SK-N-SH treated with all-trans-retinoic acid at 6 μM for 48 hours (cell line): Measurements from ENCODE around the gene RNU7-1.

Source experiments
- BACH2 ChIP-seq: fragments of 250-450 bp; sonication (Bioruptor Pico); IDR thresholded peaks from 2 replicates; pipeline ENCODE4 v1.9.0; 2021; ENCODE audit warnings: mild to moderate bottlenecking, borderline replicate concordance
- GLIS3 ChIP-seq: fragments of 250-450 bp; sonication (Bioruptor Pico); IDR thresholded peaks from 2 replicates; pipeline ENCODE4 v1.5.0; 2020; ENCODE audit warnings: mild to moderate bottlenecking, moderate library complexity
- TSHZ2 ChIP-seq: fragments of 250-450 bp; sonication (Bioruptor Pico); IDR thresholded peaks from 2 replicates; pipeline ENCODE4 v1.5.0; 2020; ENCODE audit warnings: mild to moderate bottlenecking, moderate library complexity
- ZNF565 ChIP-seq: fragments of 450-650 bp; formaldehyde crosslinking; conservative IDR thresholded peaks from 2 replicates; pipeline ENCODE4 v1.5.0; 2020; ENCODE audit warnings: low read depth, mild to moderate bottlenecking, moderate library complexity

- TF ChIP-seq GLIS3 (CRISPR knock-in tag) (no peak), TSHZ2 (no peak), BACH2 (CRISPR knock-in tag) (no peak), ZNF565 (CRISPR knock-in tag) (no peak)
Observed at GRCh38 chr12:6966351-6966750, 22.7 kb downstream of the RNU7-1 start.
